Measurements from ENCODE around the gene FCRLB. TPM values are rescaled to one million over a fixed set of nuclear protein-coding genes. Genes with fewer than 3 reads are reported as not detected.

The FCRLB gene
- total and polyA plus RNA-seq, 2 of the 13 experiments (the other 11 are each of a cell fraction or from before 2014, with no cell fraction given): 0.08 to 0.11 TPM

- TF ChIP-seq ZBTB40 (IDR thresholded peaks at IDR 0.05): no peak
- TF ChIP-seq ZBTB40 (CRISPR knock-in tag; IDR thresholded peaks at IDR 0.05): peak; percentile 86
- TF ChIP-seq ZBTB7B (CRISPR knock-in tag; IDR thresholded peaks at IDR 0.05): peak; percentile 61; the same call in 1 of the 2 replicates
- peak; percentile 56; the same call in 1 of the 2 replicates for TF ChIP-seq HCFC1 (IDR thresholded peaks at IDR 0.05; ENCODE audit: low read depth, low read length)
- TF ChIP-seq ZFP82 (CRISPR knock-in tag; IDR thresholded peaks at IDR 0.05; ENCODE audit: borderline replicate concordance): peak; percentile 80; the same call in 1 of the 2 replicates
- peak; percentile 62 for TF ChIP-seq ERF (CRISPR knock-in tag; IDR thresholded peaks at IDR 0.05)
- TF ChIP-seq ZNF296 (CRISPR knock-in tag; conservative IDR thresholded peaks at IDR 0.05): peak; percentile 71; the same call in 1 of the 2 replicates
- TF ChIP-seq SIN3B (IDR thresholded peaks at IDR 0.05; ENCODE audit: low read length): no peak
- no peak for TF ChIP-seq IKZF4 (CRISPR knock-in tag; IDR thresholded peaks at IDR 0.05; ENCODE audit: borderline replicate concordance, low read depth, not compliant biosample characterization)
- no peak; the same call in 1 of the 2 replicates for TF ChIP-seq ZNF546 (CRISPR knock-in tag; conservative IDR thresholded peaks at IDR 0.05)
- TF ChIP-seq PCBP1 (IDR thresholded peaks at IDR 0.05; ENCODE audit: borderline replicate concordance, low read depth, low read length): 0 out of 2 replicates have a peak, but pooled peaks have one; percentile 74
- TF ChIP-seq ZNF549 (CRISPR knock-in tag; IDR thresholded peaks at IDR 0.05): no peak
- peak; percentile 64 for TF ChIP-seq HNF1B (CRISPR knock-in tag; IDR thresholded peaks at IDR 0.05)
- TF ChIP-seq THAP7 (CRISPR knock-in tag; IDR thresholded peaks at IDR 0.05): peak; percentile 78
- 0 out of 2 replicates have a peak, but pooled peaks have one; percentile 77 for TF ChIP-seq REXO4 (CRISPR knock-in tag; IDR thresholded peaks at IDR 0.05; ENCODE audit: borderline replicate concordance)
- no peak for TF ChIP-seq MAFF (IDR thresholded peaks at IDR 0.05; ENCODE audit: low read depth, low read length)
- peak; percentile 59; the same call in 1 of the 2 replicates for TF ChIP-seq ZNF264 (CRISPR knock-in tag; IDR thresholded peaks at IDR 0.05)
- TF ChIP-seq NBN (conservative IDR thresholded peaks at IDR 0.05): no peak
Measured at GRCh38 chr1:161749509-161750407, 28.4 kb downstream of the FCRLB start, which contains the start of gene DUSP12 (continued).

Measured in HepG2 (cell line).